Measurements from ENCODE around the gene MAP4K4.
A peak's percentile ranks its signal among the peaks of the same experiment; 100 is the strongest.

MAP4K4 gene

GRCh38 chr2:101697124-101698013, at the start of gene MAP4K4:
TSS of gene MAP4K4 (plus strand) at chr2:101697707. CDS start at chr2:101698081, 374 bp downstream.
- DNase-seq, result peak; percentile 85

- DNase-seq, result no peak
These were observed 44.0 kb upstream of the MAP4K4 start for GRCh38 chr2:101653469-101653868.

- DNase-seq, result peak; percentile 1
These were observed 41.6 kb upstream of the MAP4K4 start for GRCh38 chr2:101655702-101656422.

- DNase-seq, result no peak
These were observed 39.7 kb upstream of the MAP4K4 start for GRCh38 chr2:101657787-101658186.

- DNase-seq, result no peak
These were observed 39.1 kb upstream of the MAP4K4 start for GRCh38 chr2:101658387-101658786.

GRCh38 chr2:101665312-101665711, 32.2 kb upstream of the MAP4K4 start:
- no peak for DNase-seq

- no peak for DNase-seq
These were observed 29.7 kb upstream of the MAP4K4 start for GRCh38 chr2:101667823-101668222.

GRCh38 chr2:101672047-101672446, 25.5 kb upstream of the MAP4K4 start:
- DNase-seq, result no peak

- no peak for DNase-seq
These were observed 23.6 kb upstream of the MAP4K4 start for GRCh38 chr2:101673920-101674319.

GRCh38 chr2:101675512-101675911, 22.0 kb upstream of the MAP4K4 start:
- DNase-seq, result no peak

- DNase-seq, result no peak
These were observed 20.8 kb upstream of the MAP4K4 start for GRCh38 chr2:101676674-101677073.

- no peak for DNase-seq
These were observed 19.8 kb upstream of the MAP4K4 start for GRCh38 chr2:101677658-101678057.

- no peak for DNase-seq
These were observed 19.1 kb upstream of the MAP4K4 start for GRCh38 chr2:101678379-101678778.

GRCh38 chr2:101679037-101679726, 18.3 kb upstream of the MAP4K4 start:
- DNase-seq, result peak; percentile 61

GRCh38 chr2:101679801-101680487, 17.6 kb upstream of the MAP4K4 start:
- no peak for DNase-seq

- DNase-seq, result no peak
These were observed 15.2 kb upstream of the MAP4K4 start for GRCh38 chr2:101682311-101682710.

- no peak for DNase-seq
These were observed 13.2 kb upstream of the MAP4K4 start for GRCh38 chr2:101684313-101684712.

- peak; percentile 29 for DNase-seq
These were observed 9.2 kb upstream of the MAP4K4 start for GRCh38 chr2:101688261-101688660.

- no peak for DNase-seq
These were observed 8.2 kb upstream of the MAP4K4 start for GRCh38 chr2:101689114-101689825.

- no peak for DNase-seq
These were observed 6.9 kb upstream of the MAP4K4 start for GRCh38 chr2:101690547-101691152.

GRCh38 chr2:101692041-101692440, 5.5 kb upstream of the MAP4K4 start:
- no peak for DNase-seq

GRCh38 chr2:101692766-101693165, 4.7 kb upstream of the MAP4K4 start:
- DNase-seq, result no peak

Measured in HCEC 1CT (cell line).